SHP77 treated with DMSO at 0.1 percent for 48 hours (cell line): ENCODE measurements around the gene SRP14.
"Not testable (repeated sequence)": the region's sequence is repeated elsewhere in the genome, so short reads cannot be mapped to it uniquely, and the experiment has no call there.

Experiments used
- DNase-seq: peaks from one replicate; lab custom pipeline; 2025; lab: John Stamatoyannopoulos, UW

The SRP14 gene

GRCh38 chr15:40038638-40039543 lies at the start of gene SRP14:
SRP14 (minus strand) TSS chr15:40039181; CDS start chr15:40039116, 65 bp downstream.
- peak; percentile 78 for DNase-seq

- no peak for DNase-seq
These were observed 49.3 kb upstream of the SRP14 start for GRCh38 chr15:40087991-40088928.

GRCh38 chr15:40087068-40087810 lies 48.3 kb upstream of the SRP14 start:
- DNase-seq = no peak

GRCh38 chr15:40085266-40085665 lies 46.3 kb upstream of the SRP14 start:
- no peak for DNase-seq

GRCh38 chr15:40084650-40085049 lies 45.7 kb upstream of the SRP14 start:
- no peak for DNase-seq

GRCh38 chr15:40082195-40082883 lies 43.4 kb upstream of the SRP14 start:
- no peak for DNase-seq

GRCh38 chr15:40081691-40082194 lies 42.8 kb upstream of the SRP14 start:
- peak; percentile 10 for DNase-seq

- DNase-seq = no peak
These were observed 41.9 kb upstream of the SRP14 start for GRCh38 chr15:40080847-40081246.

- no peak for DNase-seq
These were observed 41.1 kb upstream of the SRP14 start for GRCh38 chr15:40080104-40080503.

- DNase-seq = no peak
These were observed 40.5 kb upstream of the SRP14 start for GRCh38 chr15:40079456-40079855.

GRCh38 chr15:40075298-40076044 lies 36.5 kb upstream of the SRP14 start:
- DNase-seq = no peak

- not testable (repeated sequence) for DNase-seq
These were observed 35.7 kb upstream of the SRP14 start for GRCh38 chr15:40074656-40075055.

- DNase-seq = not testable (repeated sequence)
These were observed 34.9 kb upstream of the SRP14 start for GRCh38 chr15:40073716-40074490.

- DNase-seq = no peak
These were observed 33.4 kb upstream of the SRP14 start for GRCh38 chr15:40072216-40072990.

GRCh38 chr15:40070608-40071218 lies 31.7 kb upstream of the SRP14 start:
- no peak for DNase-seq

- no peak for DNase-seq
These were observed 31.2 kb upstream of the SRP14 start for GRCh38 chr15:40070166-40070557.

- peak; percentile 96 for DNase-seq
These were observed 30.5 kb upstream of the SRP14 start for GRCh38 chr15:40069178-40070165.
